NCI-H1048 (cell line): Measurements from ENCODE around the gene BTK.

Source experiments
- DNase-seq: peaks from one replicate; lab custom pipeline; 2025; lab: John Stamatoyannopoulos, UW

The BTK gene

DNA sequence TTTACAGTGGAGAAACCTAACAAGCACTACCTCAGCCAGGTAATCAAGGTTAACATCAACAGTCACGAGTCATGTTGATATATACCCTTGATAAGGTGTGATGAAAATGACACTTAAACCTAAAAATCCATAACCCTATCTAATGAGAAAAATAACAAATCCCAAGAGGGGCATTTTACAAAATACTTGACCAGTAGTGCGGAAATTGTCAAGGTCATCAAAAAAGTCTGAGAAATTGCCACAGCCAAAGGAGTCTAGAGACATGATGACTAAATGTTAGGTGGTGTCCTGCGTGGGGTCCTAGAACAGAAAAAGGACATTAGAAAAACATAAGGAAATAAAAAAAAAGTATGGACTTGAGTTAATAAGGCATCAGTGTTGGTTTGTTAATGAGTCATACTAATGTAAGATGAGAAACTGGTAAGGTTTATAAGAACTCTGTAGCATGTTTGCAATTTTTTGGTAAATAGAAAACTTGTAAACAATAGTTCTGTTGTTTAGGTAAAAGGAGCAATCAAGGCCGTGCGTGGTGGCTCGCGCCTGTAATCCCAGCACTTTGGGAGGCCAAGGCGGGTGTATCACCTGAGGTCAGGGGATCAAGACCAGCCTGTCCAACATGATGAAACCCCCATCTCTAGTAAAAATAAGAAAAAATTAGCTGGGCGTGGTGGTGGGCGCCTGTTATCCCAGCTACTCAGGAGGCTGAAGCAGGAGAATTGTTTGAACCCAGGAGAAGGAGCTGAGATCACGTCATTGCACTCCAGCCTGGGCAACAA lies 7.7 kb upstream of the BTK start:
- DNase-seq = no peak

DNA sequence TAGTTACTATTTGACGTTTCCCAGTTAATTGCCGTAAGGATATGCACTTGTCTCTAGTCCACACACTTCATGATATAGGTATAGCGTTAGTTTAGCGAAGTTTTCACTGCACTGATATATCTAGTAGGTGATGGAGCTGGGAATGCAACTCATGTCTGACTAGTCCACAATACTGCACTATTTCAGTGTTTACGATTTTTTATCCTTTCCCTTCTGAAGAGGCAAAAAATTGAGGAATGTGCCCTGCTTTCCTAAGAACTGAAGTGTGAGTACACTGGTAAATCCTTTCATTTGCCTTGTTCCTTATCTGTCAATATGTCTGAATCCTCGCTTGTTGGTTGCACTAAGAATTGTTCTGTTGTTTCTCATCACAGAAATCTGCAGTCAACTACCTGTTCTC lies 5.8 kb upstream of the BTK start:
- DNase-seq = no peak

DNA sequence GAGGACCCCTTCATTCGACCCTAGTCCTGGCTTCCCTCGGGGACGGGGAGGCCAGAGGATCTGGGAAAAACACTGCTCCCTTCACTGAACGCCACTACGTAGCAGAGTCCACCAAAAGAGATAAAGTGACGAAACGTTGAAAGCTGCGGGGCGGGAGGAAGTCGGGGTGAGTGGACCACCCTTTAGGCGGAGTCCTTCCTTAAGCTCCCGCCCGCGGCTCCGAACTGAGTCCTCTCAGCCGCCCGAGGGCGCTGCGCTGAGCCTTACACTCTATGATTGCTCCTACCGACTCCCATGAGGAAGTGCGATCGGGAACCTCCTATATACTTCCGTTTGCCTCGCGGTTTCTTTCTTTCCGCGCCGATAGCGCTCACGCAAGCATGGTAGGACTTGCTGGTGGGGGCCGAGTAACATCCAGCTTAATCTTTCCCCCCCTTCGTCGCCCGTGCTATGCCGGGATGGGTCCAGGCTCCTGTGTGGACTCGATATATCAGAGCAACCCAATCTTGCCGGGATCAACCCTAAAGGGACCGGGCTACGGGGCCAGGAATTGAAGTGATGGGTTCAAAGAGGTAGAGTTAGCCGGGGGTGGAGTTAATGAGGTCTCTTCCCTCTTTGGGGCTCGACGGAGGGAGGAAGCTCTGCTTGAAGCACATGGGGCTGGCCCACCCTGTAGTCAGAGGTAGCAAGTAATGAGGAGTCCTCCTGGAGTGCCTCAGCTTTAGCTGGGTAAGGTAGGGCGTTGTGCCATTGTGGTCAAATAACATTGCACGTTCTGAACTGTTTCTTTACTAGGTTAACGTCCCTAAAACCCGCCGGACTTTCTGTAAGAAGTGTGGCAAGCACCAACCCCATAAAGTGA lies 4.9 kb upstream of the BTK start, which contains the start of gene RPL36A:
Gene RPL36A (plus strand): TSS at position 348 of the 862 bp plus-strand sequence. CDS start 33 bp downstream, at position 381.
- peak; percentile 75 for DNase-seq

DNA sequence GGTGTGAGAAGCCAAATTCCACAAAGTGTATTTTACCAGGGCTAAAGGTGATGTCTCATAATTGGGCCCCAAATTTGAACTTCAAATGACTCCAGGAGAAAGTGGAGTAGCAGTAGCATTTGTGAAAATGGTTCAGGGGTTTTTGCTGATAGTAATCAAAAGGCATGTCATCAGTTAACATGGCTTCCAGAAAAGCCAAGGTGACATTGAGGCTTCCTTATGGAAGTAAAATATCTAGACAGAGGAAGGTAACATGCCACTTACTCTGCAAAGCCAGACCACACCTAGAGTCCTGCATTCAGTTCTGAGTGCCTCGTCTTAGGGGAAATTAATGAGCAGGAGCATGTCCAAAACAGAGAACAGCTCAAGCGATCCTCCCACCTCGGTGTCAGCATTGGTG lies 2.6 kb upstream of the BTK start:
- DNase-seq = no peak

DNA sequence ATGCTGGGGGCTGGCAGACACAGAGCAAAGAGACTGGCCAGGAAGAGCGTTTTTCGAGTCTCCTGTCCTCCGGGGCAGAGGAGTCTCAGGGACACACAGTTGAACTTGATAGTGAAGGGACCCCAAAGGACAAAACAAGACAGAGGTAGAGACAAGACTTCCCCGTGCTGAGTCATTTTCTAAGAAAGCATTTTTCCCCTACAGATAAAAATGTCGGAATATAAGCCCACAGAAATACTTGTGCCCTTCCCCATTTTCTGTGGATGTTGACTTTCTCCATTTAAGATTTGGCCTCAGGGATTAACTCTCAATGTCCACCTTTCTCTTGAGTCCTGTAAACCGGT lies 523 bp upstream of the BTK start:
- no peak for DNase-seq

DNA sequence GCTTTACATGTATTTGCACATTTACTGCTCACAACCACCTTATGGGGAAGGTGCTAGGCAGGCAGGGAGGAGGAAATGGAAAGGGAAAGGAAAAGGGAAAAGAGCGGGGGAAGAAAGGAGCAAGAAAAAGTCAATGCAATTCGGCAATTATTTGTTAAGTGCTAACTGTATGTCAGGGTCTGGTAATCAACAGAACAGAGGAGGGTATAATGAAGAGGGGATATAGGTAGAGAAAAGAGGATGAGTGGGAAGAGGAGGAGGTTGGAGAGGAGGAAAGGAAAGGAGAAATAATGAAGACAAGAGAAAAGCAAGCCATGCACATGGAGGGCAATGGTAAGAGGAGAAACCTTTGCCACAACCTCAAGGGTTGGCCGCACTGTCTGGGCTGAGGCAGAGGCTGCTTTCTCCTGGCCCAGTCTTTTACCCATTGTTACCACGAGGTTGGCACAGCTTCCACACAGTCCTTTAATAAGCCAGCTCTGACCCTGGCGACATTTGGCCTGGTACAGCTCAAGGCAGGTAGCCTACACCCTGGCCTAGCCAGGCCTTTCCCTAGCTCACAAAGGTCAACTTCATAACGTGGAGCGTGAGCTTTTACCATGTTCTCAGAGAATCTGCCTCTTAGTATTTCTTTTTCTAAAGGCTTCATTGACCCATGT lies 836 bp downstream of the BTK start:
- DNase-seq = no peak

DNA sequence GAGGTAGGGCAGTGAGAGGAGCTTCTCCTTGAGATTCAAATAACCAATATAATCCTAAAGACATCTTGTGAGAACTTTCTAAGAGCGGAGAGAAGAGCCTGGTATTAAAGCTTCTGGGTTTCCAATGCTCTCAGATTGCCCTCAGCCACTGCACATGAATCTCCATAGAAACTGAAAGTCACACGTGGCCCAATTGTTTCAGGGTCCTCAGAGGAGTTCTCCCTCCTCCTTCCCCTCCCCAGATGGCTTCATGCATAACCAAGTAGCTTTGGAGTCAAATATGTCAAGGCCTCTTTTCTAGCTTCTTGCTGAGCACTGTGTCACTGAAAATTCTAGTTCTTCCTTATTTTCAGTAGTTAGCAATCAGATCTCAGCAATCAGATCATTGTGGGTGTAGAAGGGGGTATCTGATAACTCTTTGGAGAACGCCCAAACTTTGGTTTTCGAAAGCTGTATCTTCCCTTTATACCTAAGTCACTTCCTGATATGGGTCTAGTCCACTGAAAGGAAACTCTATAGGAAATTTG lies 2.2 kb downstream of the BTK start:
- no peak for DNase-seq

DNA sequence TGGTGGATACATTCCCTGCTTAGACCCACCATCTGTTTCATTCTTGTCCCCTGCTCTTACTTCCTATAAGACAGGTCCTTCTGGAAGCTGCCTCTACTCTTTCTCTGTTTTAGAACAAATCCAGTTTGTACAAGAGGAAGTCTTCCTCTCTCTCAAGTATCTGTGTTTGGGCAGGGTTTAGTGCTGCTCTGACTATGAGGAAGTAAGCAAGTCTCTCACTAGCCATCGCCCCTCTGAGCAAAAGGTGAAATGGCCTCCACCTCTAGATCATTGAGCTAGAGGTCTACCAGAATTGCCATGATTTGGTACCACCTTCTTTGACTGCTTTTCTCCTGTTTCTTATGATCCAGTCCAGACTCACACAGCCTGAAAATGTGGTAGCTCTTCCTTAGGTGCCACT lies 8.4 kb downstream of the BTK start:
- no peak for DNase-seq

DNA sequence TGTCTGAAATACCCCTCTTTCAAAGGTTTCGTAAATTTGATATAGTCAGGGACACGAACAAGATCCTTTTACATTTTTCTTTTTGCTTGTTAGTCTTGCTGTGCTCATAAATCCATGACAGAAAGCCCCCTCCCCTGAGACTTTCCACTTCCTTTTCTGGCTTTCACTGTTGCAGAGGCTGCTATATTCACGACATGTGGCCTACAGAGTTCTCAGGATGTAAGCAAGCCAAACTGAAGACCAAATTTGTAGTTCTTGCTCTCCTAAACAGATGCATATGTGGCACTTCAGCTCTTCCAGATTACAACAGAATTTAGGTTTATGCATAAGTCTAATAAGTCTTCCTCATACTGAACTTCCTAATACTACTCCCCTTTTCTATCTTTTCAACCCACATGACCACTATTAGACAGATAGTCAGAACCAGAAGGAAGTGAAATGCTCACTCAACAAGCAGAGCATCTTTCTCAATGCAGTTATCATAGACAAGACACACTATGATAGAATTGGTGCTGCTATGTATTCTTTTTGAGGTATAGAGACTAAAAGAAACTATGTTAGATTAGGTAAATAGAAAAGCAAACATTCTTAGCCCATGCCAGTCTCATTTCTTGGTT lies 15.0 kb downstream of the BTK start:
- no peak for DNase-seq

DNA sequence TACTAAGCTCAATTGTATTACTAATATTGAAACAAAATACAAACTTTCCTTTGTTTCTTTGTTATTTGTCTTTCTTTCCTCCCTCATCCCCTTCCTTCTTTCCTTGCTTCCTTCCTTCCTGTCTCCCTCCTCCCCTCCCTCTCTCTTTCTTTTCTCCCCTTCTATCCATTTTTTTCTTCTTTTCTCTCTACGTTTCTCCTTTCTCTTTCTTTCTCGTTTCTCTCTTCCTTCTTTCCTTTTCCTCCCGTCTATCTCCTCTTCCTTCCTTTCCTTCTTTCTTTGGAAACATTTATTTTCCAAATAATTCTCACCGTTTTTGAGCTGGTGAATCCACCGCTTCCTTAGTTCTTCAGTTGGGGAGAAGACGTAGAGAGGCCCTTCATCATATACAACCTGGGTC lies 16.3 kb downstream of the BTK start:
- no peak for DNase-seq

DNA sequence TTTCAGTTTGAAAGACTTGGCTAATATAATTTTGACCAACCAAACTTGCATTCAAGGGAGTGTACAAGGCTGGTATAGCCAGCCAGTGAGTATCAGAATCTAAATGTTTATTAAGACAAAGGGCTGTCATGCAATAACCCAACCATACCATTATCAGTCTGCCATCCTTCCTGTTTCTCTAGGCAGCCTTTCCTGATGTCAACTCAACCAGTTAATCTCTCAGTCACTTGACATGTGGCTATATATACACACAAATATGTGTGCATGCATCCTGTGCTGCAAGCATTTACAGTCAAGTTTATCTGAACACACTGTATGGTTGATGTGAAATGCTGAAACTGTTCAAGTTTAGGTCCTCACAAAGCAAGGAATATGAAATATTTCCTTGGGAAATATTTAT lies 17.2 kb downstream of the BTK start:
- DNase-seq = no peak

DNA sequence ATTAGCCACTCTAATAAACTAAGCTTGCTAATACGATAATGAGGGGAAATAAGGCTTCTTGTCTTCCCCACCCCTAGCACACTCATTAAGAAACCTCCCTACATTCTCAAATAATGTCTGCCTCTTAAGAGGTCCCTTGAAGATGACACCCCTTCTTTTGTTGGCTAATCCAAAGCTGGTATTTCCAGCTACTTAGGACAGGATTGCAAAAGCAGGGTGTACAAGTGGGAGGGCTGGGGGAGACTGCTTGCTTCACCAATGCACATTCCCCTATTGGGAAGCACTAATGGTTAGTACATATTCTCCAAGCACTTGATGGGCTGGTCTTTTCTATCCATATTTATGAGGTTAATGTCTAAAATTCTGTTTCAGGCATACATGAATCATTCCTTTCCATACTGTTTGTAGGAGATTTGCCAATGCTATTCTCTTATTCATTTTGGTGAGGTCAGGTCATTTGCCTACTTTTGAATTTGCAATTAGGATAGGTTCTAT lies 20.6 kb downstream of the BTK start:
- no peak for DNase-seq

DNA sequence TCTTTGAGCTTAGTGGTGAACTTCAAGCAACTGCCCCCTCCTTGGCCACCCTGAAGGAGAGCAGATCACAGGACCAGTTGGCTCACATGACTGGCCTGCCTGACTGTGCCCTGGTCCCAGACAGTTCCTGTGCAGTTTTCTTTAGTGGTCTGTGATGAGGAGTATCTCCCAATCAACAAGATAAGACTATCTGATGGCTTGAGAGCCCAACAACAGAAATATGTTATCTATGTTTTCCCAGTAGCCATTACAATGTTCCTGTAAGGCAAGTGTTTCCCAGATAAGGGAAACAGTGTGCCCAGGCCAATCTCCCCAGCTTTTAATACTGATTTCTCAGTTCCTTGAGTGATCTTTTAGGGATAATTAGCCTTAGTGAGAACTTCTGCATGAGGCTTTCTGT lies 23.2 kb downstream of the BTK start:
- DNase-seq = no peak

DNA sequence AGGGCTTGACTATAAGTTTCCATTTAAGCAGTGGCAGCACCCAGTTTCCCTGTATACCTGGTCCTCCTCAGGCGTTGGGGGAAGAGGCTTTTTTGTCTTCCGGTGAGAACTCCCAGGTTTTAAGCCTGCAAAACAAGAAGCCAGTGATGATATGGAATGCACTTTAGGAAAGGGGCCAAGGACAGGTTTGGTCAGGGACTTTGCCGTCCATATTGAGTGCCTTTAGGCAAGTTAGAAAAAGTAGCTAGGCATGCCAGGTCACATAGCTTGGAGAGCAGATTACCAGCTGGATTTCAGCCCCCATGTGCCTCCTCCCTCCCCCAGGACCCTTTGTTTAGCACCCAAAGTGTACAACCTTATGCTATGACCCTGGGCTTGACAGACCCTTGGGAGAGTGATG lies 23.9 kb downstream of the BTK start:
- DNase-seq = no peak

DNA sequence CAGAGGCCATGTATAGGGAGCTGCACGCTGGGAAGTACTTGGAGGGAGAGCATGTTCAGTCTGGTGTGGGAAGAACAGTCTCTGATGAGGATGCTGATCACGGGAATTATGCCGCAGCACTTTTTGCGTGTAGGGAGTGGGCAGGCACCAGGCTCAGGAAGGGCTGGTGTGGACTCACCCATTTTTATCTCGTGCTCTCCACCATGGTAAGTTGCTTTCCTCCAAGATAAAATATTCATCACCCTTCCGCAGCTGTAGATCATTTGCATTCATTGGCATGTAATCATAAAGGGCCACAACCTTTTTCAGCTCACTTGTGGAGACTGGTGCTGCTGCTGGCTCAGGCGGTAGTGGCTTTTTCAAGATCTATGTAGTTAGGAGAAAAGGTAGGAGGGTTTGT lies 25.6 kb downstream of the BTK start:
- DNase-seq = no peak

DNA sequence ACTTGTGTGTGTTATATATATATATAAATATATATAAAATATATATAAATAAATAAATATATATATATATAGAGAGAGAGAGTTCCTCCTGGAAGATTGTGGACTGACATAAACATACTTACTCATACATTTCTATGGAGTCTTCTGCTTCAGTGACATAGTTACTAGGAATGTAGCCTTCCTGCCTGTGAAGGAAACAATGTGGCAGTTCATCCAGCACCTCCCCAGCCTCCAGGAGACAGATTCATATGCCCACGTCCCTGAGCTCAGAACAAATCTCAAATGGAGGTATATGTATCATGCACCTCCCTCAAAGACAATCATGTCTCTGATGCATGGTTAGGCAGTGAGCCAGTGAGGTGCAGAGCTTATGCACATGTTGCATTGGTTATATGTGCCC lies 26.0 kb downstream of the BTK start:
- DNase-seq = no peak

DNA sequence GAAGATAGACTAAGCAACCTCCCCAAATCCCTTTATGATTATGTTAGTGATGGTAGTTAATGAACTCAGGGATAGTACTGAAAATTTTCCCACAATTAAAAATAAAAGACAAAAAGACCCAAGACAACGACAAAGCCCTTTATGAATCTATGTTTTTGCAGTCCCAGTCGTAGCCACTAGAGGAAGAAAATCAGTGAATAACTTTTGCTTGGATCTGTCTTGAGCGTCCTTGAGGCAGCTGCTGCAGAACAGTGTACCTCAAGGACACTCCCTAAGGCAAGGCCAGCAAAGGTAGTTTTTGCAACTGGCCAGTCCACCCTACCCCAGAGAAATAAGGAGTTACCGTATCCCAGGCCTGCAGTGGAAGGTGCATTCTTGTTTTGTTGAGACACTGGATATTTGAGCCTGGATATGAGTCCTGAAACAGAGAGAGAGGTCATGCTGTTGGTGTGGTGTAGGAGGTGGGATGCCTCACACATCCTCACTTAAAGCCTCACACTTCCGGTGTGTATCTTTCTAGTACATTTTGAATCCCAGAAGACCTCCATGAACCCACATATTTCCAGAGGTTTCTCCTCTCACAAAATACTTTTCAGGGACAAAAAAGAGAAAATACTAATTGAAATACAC lies 28.7 kb downstream of the BTK start:
- DNase-seq = no peak

DNA sequence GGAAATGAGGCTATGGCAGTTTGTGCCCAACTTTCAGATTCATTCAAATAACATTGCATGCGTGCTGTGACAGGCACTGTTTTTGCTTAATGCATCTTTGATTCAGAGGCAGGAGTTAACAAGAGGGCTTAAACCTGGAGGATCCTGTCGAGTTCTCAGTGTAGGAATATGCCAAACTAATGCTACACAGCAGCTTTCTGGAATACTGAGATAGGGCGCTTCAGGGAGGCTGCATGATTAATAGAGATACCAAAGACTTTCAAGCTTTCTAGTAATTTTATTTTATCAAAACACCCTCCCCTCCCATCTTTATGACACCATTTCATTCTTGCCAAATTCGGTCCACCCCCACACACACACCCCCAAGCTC lies 36.8 kb downstream of the BTK start:
- no peak for DNase-seq

DNA sequence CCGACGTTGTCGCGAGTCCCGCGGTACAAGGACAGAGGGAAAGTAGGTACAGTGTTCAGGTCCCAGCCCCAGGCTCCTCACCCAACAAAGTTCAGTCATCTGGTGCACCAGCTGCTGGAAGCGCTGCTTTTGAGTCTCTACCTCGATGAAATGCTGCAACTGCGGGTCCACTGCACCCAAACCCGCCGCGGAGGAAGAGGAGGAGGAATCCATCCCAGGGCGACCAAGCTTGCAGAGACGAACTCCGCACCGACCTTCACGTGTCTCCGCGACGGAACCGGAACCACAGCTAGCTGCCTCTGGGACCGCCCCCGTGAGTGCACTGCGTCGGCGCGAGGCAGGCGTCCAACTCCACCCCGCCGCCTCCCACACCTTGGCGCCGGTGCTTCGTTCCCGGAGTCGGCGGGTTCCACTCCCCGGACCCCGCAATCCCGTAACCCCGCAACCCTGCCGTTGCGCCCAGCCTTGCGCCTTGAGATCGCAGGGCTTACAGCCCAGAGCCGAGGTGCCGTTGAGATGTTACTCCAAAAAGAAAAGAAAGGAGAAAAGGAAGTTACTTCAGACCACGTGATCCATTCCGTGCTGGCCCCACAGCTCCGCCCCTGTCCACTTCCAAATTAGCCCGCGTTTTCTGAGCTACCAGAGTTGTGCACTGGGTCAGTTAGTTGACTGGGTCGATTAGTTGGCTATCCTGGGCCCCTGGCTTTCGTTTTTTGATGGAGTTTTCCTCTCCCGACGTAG lies 37.4 kb downstream of the BTK start, which contains the start of gene TIMM8A:
Gene TIMM8A (minus strand): TSS at position 291 of the 741 bp plus-strand sequence. CDS start 78 bp downstream, at position 213.
- no peak for DNase-seq

DNA sequence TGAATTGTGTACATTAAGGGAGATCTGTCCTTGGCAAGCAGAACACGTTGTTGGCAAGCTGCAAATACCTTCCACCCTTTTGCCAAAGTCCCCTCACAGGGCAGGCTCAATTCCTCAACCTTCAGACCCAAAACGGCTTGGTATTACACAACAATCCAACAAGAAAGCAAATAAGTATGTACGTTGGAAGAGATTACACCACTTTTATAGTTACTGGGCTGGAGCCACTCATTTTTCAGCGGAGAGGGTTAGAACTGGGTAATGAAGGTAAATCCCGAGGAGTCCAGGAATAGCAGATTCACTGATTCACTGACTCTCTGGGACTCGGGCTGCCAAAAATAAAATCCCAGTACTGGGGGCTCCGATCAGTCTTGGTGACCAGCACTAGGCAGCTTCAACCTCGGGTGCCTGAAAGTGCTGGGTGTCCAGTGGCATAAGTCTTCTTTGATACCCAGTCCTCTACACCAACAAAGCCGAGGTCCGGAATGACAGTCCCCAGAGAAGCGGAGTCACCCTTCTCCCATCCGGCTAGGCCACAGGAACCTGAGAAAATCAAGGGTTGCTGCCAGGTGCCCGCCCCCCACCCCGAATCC lies 38.0 kb downstream of the BTK start:
- DNase-seq = no peak
